VCaP (cell line): ENCODE results near the gene VAV1.
"Not testable (repeated sequence)": the region's sequence is repeated elsewhere in the genome, so short reads cannot be mapped to it uniquely, and the experiment has no call there.

Experiments
- H3K27ac ChIP-seq: fragments of 450-650 bp; 2 replicates; pipeline ENCODE4 v1.5.1; 2017
- TF ChIP-seq, protein P1 (sequence below): fragments of 450-650 bp; conservative IDR thresholded peaks from 2 replicates; pipeline ENCODE4 v1.5.1; 2017; ENCODE audit warnings: mild to moderate bottlenecking, moderate library complexity

The VAV1 gene

DNA sequence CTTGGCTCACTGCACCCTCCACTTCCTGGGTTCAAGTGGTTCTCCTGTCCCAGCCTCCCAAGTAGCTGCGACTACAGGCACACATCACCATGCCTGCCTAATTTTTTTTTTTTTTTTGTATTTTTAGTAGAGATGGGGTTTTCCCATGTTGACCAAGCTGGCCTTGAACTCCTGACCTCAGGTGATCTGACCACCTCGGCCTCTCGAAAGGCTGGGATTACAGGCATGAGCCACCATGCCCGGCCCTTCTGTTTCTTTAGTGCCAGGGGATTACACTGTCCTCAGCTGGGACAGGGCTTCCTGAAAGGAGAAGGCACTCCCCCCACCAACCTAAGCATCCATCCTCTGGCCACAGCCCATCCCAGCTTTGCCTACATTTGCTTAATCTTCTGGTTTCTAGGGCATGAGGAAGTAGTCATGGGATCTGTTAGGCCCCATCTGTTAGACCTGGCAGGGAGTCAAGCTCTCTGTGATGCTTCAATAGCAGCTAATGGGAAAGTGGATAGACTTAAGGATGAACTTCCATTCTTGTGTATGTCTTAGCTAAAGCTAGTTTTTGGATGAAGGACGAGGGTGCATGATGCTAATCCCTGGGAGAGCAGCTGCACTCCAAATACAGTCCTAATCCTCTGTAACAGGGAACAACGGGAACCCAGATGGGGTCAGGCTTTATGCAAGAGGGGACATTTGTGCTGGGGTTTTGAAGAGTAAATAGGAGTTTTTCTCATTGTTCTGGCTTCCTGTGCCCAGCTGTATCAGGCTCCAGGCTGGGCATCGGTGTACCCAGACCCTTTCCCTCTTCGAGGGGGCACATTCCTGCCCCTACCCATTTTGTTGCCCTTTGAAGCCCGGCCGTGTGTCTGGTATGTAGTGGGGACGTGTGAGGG, 2.6 kb downstream of the VAV1 start:
- H3K27ac ChIP-seq, result no peak overlapping the region

DNA sequence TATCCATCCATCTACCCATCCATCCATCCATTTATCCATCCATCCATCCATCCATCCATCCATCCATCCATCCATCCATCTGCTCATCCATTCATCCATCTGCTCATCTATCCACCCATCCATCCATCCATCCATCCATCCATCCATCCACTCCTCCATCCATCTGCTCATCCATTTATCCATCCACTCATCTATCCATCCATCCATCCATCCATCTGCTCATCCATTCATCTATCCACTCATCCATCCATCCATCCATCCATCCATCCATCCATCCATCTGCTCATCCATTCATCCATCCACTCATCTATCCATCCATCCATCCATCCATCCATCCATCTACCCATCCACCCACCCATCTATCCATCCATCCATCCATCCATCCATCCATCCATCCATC, 3.5 kb downstream of the VAV1 start:
- not testable (repeated sequence) for H3K27ac ChIP-seq

More for the DNA sequence above, 2.6 kb downstream of the VAV1 start:
- TF ChIP-seq, protein P1, sequence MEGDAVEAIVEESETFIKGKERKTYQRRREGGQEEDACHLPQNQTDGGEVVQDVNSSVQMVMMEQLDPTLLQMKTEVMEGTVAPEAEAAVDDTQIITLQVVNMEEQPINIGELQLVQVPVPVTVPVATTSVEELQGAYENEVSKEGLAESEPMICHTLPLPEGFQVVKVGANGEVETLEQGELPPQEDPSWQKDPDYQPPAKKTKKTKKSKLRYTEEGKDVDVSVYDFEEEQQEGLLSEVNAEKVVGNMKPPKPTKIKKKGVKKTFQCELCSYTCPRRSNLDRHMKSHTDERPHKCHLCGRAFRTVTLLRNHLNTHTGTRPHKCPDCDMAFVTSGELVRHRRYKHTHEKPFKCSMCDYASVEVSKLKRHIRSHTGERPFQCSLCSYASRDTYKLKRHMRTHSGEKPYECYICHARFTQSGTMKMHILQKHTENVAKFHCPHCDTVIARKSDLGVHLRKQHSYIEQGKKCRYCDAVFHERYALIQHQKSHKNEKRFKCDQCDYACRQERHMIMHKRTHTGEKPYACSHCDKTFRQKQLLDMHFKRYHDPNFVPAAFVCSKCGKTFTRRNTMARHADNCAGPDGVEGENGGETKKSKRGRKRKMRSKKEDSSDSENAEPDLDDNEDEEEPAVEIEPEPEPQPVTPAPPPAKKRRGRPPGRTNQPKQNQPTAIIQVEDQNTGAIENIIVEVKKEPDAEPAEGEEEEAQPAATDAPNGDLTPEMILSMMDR, result no peak

DNA sequence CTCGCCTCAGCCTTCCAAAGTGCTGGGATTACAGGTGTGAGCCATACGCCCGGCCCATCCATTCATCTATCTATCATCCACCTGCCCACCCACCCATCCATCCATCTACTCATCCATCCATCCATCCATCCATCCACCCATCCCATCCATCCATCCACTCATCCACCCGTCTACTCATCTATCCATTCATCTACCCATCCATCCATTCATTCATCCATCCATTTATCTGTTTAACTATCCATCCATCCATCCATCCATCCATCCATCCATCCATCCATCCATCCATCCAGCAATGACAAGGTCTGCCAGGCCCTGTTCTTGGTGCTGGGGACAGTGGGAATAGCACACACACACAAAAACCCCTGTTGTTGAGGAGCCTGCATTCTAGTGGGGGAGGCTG, 4.5 kb downstream of the VAV1 start:
- H3K27ac ChIP-seq, result no peak overlapping the region

DNA sequence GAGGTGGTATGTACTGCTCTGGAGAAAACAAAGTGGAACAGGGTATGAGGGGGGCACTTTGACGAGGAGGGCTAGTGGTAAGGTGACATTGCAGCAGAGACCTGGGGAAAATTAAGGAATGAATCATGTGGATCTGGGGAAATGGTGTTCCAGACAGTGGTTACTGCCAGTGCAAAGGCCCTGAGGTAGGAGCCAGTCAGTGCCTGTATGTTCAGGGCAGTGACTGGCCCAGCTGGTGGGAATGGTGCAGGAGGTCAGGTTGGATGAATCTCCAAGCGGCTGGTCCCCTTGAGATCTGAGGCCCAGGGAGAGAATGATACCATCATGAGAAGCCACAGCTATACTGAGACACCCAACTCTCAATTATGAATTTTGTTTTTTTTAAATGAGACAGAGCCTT, 4.9 kb downstream of the VAV1 start:
- H3K27ac ChIP-seq, result no peak overlapping the region
- TF ChIP-seq, protein P1, result no peak

More for the DNA sequence above, 4.5 kb downstream of the VAV1 start:
- TF ChIP-seq, protein P1, result no peak

DNA sequence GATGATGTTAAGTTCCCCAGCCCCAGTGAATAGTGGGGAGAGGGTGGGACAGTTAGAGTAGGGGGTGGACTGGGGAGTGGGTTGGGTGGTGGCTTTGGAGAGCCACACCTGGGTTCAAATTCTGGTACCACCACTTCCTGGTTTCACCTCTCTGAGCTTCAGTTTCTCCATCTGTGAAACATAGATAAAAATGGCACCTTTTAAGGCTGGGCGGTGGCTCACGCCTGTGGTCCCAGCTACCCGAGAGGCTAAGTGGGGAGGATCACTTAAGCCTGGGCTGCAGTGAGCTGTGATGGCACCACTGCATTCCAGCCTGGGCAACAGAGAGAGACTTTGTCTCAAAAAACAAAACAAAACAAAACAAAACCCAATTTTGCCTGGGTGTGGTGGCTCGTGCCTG, 5.9 kb downstream of the VAV1 start:
- H3K27ac ChIP-seq, result no peak overlapping the region
- TF ChIP-seq, protein P1, result no peak

DNA sequence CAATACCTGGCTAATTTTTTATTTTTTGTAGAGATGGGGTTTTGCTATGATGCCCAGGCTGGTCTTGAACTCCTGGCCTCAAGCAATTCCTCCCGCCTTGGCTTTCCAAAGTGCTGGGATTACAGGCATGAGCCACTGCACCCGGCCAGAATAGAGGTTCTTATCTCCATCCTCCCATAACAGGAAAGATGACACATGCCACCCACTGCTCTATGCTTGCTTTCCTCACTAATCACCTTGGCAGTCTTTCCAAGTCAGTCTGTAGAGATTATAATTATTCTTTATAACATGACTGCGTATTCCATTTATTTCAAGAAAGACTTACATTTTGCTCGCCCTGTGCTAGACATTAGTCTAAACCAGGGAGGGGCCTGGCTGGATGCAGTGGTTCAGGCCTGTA, 6.7 kb downstream of the VAV1 start:
- TF ChIP-seq, protein P1, result no peak
- no peak overlapping the region for H3K27ac ChIP-seq

DNA sequence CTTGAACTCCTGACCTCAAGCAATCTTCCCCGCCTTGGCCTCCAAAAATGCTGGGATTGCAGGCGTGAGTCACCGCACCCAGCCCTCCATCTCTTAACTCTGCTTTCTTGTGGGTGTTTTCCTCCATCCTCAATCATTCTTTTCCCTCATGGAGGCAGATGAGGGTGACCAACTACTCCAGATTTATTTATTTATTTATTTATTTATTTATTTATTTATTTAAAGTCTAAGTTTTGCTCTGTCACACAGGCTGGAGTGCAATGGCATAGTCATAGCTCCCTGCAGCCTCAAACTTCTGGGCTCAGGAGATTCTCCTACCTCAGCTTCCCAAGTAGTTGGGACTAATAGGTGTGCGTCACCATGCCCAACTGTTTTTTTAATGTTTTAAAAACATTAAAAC, 14.9 kb downstream of the VAV1 start:
- no peak overlapping the region for H3K27ac ChIP-seq
- TF ChIP-seq, protein P1, result no peak

DNA sequence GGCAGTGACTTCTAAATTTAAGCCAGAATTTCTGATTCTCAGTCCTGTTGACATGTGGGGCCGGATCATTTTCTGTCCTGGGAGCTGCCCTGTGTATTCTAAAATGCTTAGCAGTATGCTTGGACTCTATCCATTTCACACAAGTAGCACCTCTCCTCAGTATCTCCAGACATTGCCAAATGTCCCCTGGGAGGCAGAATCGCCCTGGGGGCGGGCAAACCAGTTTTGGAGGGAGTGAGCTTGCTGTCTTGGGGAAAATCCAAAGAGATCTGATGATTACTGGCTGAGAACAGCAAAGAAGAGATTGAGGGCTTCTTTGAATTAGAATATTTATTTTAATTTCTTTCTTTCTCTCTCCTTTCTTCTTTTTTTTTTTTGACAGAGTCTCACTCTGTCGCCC, 16.4 kb downstream of the VAV1 start:
- H3K27ac ChIP-seq, result peak overlapping the region; percentile 39
- TF ChIP-seq, protein P1, result no peak
